DMS 273 treated with DMSO at 0.1 percent for 48 hours (cell line): ENCODE measurements around the gene LRP1.

Experiments
- DNase-seq: peaks from one replicate; lab custom pipeline; 2025; lab: John Stamatoyannopoulos, UW

The LRP1 gene

DNA sequence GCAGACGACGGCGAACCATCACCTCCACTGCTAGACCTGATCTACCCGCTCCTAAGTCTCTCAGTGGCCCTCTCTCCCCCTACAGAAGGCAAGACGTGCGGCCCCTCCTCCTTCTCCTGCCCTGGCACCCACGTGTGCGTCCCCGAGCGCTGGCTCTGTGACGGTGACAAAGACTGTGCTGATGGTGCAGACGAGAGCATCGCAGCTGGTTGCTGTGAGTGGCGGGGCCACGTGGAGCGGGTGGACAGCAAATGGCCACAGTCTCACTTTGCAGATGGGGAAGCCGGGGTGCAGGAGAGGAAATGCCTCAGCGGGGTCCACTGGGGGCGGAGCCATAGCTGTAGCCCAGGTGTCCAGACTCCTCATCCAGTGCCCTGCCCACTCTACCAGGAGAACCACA, 66.9 kb downstream of the LRP1 start:
- no peak for DNase-seq

- DNase-seq: no peak
These were observed 67.5 kb downstream of the LRP1 start for GRCh38 chr12:57195611-57196371.

- DNase-seq: no peak
These were observed 68.2 kb downstream of the LRP1 start for GRCh38 chr12:57196439-57196838.

- no peak for DNase-seq
These were observed 68.7 kb downstream of the LRP1 start for GRCh38 chr12:57196956-57197355.

GRCh38 chr12:57198329-57198728, 70.0 kb downstream of the LRP1 start:
- no peak for DNase-seq

GRCh38 chr12:57199191-57199590, 70.9 kb downstream of the LRP1 start:
- no peak for DNase-seq

GRCh38 chr12:57200497-57200896, 72.2 kb downstream of the LRP1 start:
- DNase-seq: no peak

DNA sequence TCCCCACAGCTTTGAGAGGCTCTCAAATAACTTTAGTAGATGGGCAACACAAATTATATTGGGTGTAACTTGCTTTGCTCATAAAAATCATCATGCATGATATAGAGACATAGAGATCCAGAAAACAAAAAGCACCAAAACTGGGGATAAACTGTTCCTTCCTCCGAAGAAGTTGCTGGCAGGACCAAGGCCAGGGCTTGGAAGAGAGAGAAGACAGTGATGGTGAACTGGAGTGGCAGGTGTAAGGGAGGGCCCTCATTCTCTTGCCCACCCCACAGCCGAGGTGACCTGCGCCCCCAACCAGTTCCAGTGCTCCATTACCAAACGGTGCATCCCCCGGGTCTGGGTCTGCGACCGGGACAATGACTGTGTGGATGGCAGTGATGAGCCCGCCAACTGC, 72.9 kb downstream of the LRP1 start:
- no peak for DNase-seq

- DNase-seq: no peak
These were observed 73.3 kb downstream of the LRP1 start for GRCh38 chr12:57201631-57202030.

DNA sequence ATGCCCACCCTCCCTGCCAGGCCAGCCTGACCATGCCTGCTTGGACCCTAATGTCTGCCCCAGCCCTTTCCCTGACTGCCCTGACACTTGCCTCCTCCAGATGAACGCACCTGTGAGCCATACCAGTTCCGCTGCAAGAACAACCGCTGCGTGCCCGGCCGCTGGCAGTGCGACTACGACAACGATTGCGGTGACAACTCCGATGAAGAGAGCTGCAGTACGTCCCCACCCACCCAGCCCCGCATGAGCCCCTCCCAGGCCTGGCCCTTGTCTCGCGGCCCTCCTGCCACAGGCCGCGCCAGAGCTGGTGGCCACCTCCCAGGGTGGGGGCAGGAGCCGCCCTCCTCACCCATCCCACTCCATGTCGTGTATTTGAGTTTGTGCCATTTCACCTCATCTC, 74.0 kb downstream of the LRP1 start:
- no peak for DNase-seq

DNA sequence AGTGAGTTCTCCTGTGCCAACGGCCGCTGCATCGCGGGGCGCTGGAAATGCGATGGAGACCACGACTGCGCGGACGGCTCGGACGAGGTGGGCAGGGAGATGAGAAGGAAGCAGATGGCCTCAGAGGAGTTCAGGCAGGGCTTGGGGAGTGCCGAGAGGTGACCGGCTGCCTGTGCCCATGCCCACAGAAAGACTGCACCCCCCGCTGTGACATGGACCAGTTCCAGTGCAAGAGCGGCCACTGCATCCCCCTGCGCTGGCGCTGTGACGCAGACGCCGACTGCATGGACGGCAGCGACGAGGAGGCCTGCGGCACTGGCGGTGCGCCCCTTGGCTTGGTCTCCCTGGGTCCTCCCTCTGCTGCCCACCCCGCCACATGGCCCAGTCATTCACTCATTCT, 74.9 kb downstream of the LRP1 start:
- no peak for DNase-seq

GRCh38 chr12:57203791-57204190, 75.5 kb downstream of the LRP1 start:
- no peak for DNase-seq

GRCh38 chr12:57204454-57204853, 76.2 kb downstream of the LRP1 start:
- DNase-seq: no peak

DNA sequence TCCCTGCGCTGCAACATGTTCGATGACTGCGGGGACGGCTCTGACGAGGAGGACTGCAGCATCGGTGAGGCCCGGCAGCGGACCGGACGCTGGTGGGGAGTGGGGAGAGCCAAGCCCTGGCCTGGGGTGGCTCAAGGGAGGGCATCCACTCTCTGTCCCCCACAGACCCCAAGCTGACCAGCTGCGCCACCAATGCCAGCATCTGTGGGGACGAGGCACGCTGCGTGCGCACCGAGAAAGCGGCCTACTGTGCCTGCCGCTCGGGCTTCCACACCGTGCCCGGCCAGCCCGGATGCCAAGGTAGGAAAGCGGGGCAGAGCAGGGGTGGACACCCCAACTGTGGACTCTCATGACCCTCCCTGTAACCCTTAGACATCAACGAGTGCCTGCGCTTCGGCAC, 76.9 kb downstream of the LRP1 start:
- DNase-seq: no peak

- DNase-seq: no peak
These were observed 77.6 kb downstream of the LRP1 start for GRCh38 chr12:57205931-57206330.

DNA sequence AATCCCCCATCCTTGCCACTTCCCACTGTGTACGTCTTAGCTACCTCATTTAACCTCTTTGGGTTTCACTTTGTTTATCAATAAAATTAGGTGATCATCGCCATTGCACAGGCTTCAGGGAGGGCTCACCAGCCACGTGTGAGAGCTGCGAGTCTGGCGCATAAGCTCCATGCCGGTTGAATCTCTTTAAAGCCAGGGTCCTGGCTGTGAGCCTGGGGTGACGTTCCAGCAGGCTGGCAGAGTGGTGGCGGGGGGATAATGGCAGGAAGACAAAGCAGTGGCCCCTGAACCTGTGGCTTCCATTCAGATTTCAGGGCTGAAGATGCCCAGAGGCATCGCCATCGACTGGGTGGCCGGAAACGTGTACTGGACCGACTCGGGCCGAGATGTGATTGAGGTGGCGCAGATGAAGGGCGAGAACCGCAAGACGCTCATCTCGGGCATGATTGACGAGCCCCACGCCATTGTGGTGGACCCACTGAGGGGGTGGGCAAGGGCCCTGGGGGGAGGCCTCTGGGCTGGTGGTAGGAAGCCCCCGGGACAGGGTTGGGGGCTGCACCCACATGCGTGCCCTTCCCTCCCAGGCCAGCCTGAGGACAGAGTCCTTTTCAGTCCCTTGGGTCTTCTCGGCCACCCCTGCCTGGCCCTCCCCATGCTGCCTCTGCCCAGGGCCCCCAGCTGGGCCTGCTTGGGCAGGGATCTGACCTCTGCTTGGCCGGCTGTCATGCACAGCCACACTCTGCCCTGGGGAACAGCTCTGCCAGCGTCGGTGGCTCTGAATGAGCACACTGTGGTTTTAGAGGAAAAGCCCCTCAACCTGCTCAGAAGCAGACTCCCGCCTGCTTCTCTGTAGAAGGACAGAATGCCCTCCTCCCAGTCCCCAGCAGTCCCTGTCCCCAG, 79.7 kb downstream of the LRP1 start:
- DNase-seq: no peak

DNA sequence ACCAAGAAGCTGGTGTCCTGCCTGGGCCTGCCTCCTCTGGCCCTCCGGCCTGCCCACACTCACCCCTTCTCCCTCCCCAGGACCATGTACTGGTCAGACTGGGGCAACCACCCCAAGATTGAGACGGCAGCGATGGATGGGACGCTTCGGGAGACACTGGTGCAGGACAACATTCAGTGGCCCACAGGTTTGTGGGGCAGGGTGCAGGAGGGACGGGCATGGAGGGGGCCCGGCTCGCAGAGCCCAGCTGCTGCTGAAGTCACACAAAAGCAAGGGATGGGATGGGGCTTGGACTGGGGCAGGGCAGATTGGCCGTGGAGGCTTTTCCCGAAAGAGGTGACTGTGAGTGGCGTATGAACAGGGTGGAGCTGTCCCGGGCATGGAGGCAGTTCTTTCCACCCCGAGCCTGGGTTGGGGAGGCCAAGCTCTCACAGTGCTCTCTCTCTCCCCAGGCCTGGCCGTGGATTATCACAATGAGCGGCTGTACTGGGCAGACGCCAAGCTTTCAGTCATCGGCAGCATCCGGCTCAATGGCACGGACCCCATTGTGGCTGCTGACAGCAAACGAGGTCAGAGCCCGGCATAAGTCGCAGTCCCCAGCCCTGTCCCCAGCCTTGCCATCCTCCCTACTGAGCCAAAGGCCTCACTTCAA, 80.5 kb downstream of the LRP1 start:
- DNase-seq: no peak

GRCh38 chr12:57209916-57210315, 81.6 kb downstream of the LRP1 start:
- no peak for DNase-seq

- no peak for DNase-seq
These were observed 82.2 kb downstream of the LRP1 start for GRCh38 chr12:57210461-57210860.

GRCh38 chr12:57210926-57211692, 82.8 kb downstream of the LRP1 start:
- no peak for DNase-seq

- no peak for DNase-seq
These were observed 83.8 kb downstream of the LRP1 start for GRCh38 chr12:57211791-57212700.
